Liver (tissue), 9 donors: ENCODE measurements around the gene RORC. TPM values are rescaled to one million over a fixed set of nuclear protein-coding genes. Genes with fewer than 3 reads are reported as not detected.

Experiments used
- DNase-seq: peaks from one replicate; pipeline ENCODE4 v3.0.0-alpha.2; 2017; ENCODE audit warnings: low spot score
- H3K27ac ChIP-seq, 2 donors: one replicate each; pipeline ENCODE4 v1.7.0; 2013; ENCODE audit warnings: inconsistent platforms in 2 of 2, low read length in 2 of 2, control low read depth in 1 of 2, low read depth in 1 of 2, mild to moderate bottlenecking in 1 of 2
- H3K27me3 ChIP-seq, 4 donors: one replicate each; pipeline versions ENCODE4 v1.6.1 to v1.7.0; 2013; ENCODE audit warnings: low read length in 3 of 4, inconsistent platforms in 1 of 4, mild to moderate bottlenecking in 1 of 4, moderate library complexity in 1 of 4; ENCODE audit not compliant: control insufficient read depth in 4 of 4, insufficient read depth in 4 of 4
- H3K36me3 ChIP-seq, 4 donors: one replicate each; pipeline versions ENCODE4 v1.6.1 to v1.7.0; 2013; ENCODE audit warnings: low read length in 3 of 4, mild to moderate bottlenecking in 3 of 4, low read depth in 1 of 4, moderate library complexity in 1 of 4; ENCODE audit not compliant: control insufficient read depth in 4 of 4, insufficient read depth in 3 of 4
- H3K4me1 ChIP-seq, 4 donors: one replicate each; pipeline versions ENCODE4 v1.6.1 to v1.7.0; 2013; ENCODE audit warnings: low read length in 3 of 4, mild to moderate bottlenecking in 3 of 4, moderate library complexity in 1 of 4; ENCODE audit not compliant: control insufficient read depth in 4 of 4, insufficient read depth in 4 of 4
- H3K4me3 ChIP-seq, 3 donors: one replicate each; pipeline versions ENCODE4 v1.6.1 to v1.7.0; 2013; ENCODE audit warnings: low read length in 3 of 3, control low read depth in 1 of 3, low read depth in 1 of 3, mild to moderate bottlenecking in 1 of 3
- H3K9ac ChIP-seq, 2 donors: one replicate each; pipeline ENCODE4 v1.7.0; 2013; ENCODE audit warnings: low read length in 2 of 2, mild to moderate bottlenecking in 2 of 2, moderate library complexity in 2 of 2, control low read depth in 1 of 2, low read depth in 1 of 2
- H3K9me3 ChIP-seq, 4 donors: one replicate each; pipeline versions ENCODE4 v1.6.1 to v1.7.0; 2013; ENCODE audit warnings: low read length in 3 of 4; ENCODE audit not compliant: control insufficient read depth in 4 of 4
- CTCF ChIP-seq: fragments of 150-350 bp; IDR thresholded peaks from 2 replicates; pipeline ENCODE4 v1.5.1; 2017; ENCODE audit warnings: improper control_type of control experiment, low read depth, low read length; ENCODE audit not compliant: missing input control
- EGR1 ChIP-seq, 2 donors: IDR thresholded peaks; 2 replicates each; pipeline ENCODE4 v1.6.1; 2016 to 2018; ENCODE audit warnings: antibody characterized with exemption in 2 of 2, low read depth in 2 of 2
- FOXA1 ChIP-seq: IDR thresholded peaks from 2 replicates; pipeline ENCODE4 v1.6.1; 2016; ENCODE audit warnings: antibody characterized with exemption
- FOXA2 ChIP-seq: IDR thresholded peaks from 2 replicates; pipeline ENCODE4 v1.6.1; 2016; ENCODE audit warnings: antibody characterized with exemption
- GABPA ChIP-seq, 2 donors: IDR thresholded peaks in 1 of 2; conservative IDR thresholded peaks in 1 of 2; 2 replicates each; pipeline ENCODE4 v1.6.1; 2016; ENCODE audit warnings: antibody characterized with exemption in 2 of 2, mild to moderate bottlenecking in 1 of 2, moderate library complexity in 1 of 2
- HNF4A ChIP-seq, 2 donors: conservative IDR thresholded peaks; 2 replicates each; pipeline ENCODE4 v1.6.1; 2016; ENCODE audit warnings: antibody characterized with exemption in 2 of 2, mild to moderate bottlenecking in 2 of 2
- HNF4G ChIP-seq: IDR thresholded peaks from 2 replicates; pipeline ENCODE4 v1.6.1; 2016; ENCODE audit warnings: antibody characterized with exemption
- JUND ChIP-seq, 2 donors: IDR thresholded peaks; 2 replicates each; pipeline ENCODE4 v1.6.1; 2016; ENCODE audit warnings: antibody characterized with exemption in 2 of 2
- NR2F2 ChIP-seq: IDR thresholded peaks from 2 replicates; pipeline ENCODE4 v1.6.1; 2016; ENCODE audit warnings: antibody characterized with exemption
- RAD21 ChIP-seq, 2 donors: IDR thresholded peaks; 2 replicates each; pipeline ENCODE4 v1.6.1; 2016; ENCODE audit warnings: antibody characterized with exemption in 2 of 2, mild to moderate bottlenecking in 2 of 2
- REST ChIP-seq: IDR thresholded peaks from 2 replicates; pipeline ENCODE4 v1.6.1; 2016; ENCODE audit warnings: antibody characterized with exemption, mild to moderate bottlenecking
- RXRA ChIP-seq, 2 donors: IDR thresholded peaks; 2 replicates each; pipeline ENCODE4 v1.6.1; 2017 to 2018; ENCODE audit warnings: antibody characterized with exemption in 2 of 2, mild to moderate bottlenecking in 1 of 2
- SP1 ChIP-seq: IDR thresholded peaks from 2 replicates; pipeline ENCODE4 v1.6.1; 2018; ENCODE audit warnings: antibody characterized with exemption, mild to moderate bottlenecking
- TAF1 ChIP-seq: conservative IDR thresholded peaks from 2 replicates; pipeline ENCODE4 v1.6.1; 2016; ENCODE audit warnings: antibody characterized with exemption, mild to moderate bottlenecking
- YY1 ChIP-seq: IDR thresholded peaks from 2 replicates; pipeline ENCODE4 v1.6.1; 2016; ENCODE audit warnings: antibody characterized with exemption, mild to moderate bottlenecking
- WGBS: extraction: QIAGEN DNeasy Blood & Tissue Kit; methylation state at CpG from one replicate; pipeline ENCODE4 v1.1.7; 2013; 5-methylcytosine and 5-hydroxymethylcytosine counted together
- polyA plus RNA-seq, 2 donors: library from polyadenylated mRNA; stranded (reverse) in 1 of 2; unstranded in 1 of 2; fragments of 200-250 nt in 1 of 2; fragments of >200 nt in 1 of 2; fragmentation: Nextera tagmentation in 1 of 2; extraction: Ambion mirVana in 1 of 2; gene quantifications; one replicate each; pipeline versions ENCODE4 v1.2.1 to v1.2.3, GENCODE V29; 2013 to 2015
- total RNA-seq, 2 donors: library from RNA; depleted of rRNA; stranded (reverse); fragments of >200 nt; gene quantifications; one replicate each; pipeline ENCODE4 v1.2.3, GENCODE V29; 2014
- TF ChIP-seq, protein P1 (sequence below): IDR thresholded peaks from 2 replicates; pipeline ENCODE4 v1.6.1; 2016; ENCODE audit warnings: antibody characterized with exemption
- TF ChIP-seq, protein P2 (sequence below): IDR thresholded peaks from 2 replicates; pipeline ENCODE4 v1.6.1; 2016; ENCODE audit warnings: antibody characterized with exemption
- TF ChIP-seq, protein P3 (sequence below): IDR thresholded peaks from 2 replicates; pipeline ENCODE4 v1.6.1; 2016; ENCODE audit warnings: antibody characterized with exemption
- donor health status: healthy.
- donor health status: healthy.
- donor health status: healthy.
- donor health status: healthy.
- donor health status: healthy.

The RORC gene
- total and polyA plus RNA-seq, 4 donors, result 2.9 to 59.2 (median 13.0) TPM

DNA sequence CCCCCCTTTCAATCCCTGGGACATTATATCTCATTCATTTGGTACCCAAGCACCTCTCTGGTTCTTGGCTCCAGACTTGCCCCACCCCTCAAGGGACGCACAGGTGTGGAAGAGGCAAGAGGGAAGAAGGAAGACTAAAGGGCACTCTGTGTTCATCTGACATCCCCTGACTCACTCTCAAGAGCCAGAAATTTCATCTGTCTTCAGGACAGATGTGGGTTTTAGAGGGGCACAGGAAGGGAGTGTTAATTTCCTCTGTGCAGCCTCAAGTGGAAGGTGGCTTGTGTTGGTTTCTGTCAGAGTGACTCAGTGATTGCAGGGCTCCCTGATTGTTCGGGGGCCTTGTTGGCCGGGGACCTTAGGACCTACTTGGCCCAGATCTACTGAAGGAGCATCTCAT, 5.6 kb upstream of the RORC start:
- no peak overlapping the region for H3K9ac ChIP-seq
- 66% methylated on average over 3 of the region's 3 CpGs for WGBS
- no peaks in the 10 kb centered on the region for H3K27me3 ChIP-seq
- peak overlapping the region in 1 of 2 donors; percentile 9 for H3K27ac ChIP-seq
- TF ChIP-seq, protein P1, sequence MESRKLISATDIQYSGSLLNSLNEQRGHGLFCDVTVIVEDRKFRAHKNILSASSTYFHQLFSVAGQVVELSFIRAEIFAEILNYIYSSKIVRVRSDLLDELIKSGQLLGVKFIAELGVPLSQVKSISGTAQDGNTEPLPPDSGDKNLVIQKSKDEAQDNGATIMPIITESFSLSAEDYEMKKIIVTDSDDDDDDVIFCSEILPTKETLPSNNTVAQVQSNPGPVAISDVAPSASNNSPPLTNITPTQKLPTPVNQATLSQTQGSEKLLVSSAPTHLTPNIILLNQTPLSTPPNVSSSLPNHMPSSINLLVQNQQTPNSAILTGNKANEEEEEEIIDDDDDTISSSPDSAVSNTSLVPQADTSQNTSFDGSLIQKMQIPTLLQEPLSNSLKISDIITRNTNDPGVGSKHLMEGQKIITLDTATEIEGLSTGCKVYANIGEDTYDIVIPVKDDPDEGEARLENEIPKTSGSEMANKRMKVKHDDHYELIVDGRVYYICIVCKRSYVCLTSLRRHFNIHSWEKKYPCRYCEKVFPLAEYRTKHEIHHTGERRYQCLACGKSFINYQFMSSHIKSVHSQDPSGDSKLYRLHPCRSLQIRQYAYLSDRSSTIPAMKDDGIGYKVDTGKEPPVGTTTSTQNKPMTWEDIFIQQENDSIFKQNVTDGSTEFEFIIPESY, result no peak
- TF ChIP-seq SP1 (no peak), CTCF (no peak), RAD21 (IDR thresholded peaks at IDR 0.05) (no peak), REST (no peak), GABPA (IDR thresholded peaks at IDR 0.05 in 1 of 2, conservative IDR thresholded peaks at IDR 0.05 in 1 of 2) (no peak), TAF1 (no peak), FOXA1 (no peak), EGR1 (IDR thresholded peaks at IDR 0.05; ENCODE audit: low read depth in 2 of 2) (no peak), HNF4G (no peak), NR2F2 (no peak), RXRA (IDR thresholded peaks at IDR 0.05) (no peak), HNF4A (conservative IDR thresholded peaks at IDR 0.05) (no peak), FOXA2 (no peak), YY1 (no peak), JUND (IDR thresholded peaks at IDR 0.05) (no peak)
- TF ChIP-seq, protein P2, sequence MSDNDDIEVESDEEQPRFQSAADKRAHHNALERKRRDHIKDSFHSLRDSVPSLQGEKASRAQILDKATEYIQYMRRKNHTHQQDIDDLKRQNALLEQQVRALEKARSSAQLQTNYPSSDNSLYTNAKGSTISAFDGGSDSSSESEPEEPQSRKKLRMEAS, result no peak
- TF ChIP-seq, protein P3, sequence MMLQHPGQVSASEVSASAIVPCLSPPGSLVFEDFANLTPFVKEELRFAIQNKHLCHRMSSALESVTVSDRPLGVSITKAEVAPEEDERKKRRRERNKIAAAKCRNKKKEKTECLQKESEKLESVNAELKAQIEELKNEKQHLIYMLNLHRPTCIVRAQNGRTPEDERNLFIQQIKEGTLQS, result no peak
- H3K9me3 ChIP-seq, result no peaks in the 10 kb centered on the region
- H3K4me1 ChIP-seq, result peaks cover 37 to 73% (median 55%) of the 10 kb centered on the region in 4 donors
- no peak for DNase-seq
- H3K36me3 ChIP-seq, result no peaks in the 10 kb centered on the region
- H3K4me3 ChIP-seq, result no peak overlapping the region
